ENCODE measurements around the gene UBXN4. TPM values are rescaled to one million over a fixed set of nuclear protein-coding genes. Genes with fewer than 3 reads are reported as not detected.

The UBXN4 gene
- total RNA-seq, 1 donor from 2014 or later: 94.3 TPM

DNA sequence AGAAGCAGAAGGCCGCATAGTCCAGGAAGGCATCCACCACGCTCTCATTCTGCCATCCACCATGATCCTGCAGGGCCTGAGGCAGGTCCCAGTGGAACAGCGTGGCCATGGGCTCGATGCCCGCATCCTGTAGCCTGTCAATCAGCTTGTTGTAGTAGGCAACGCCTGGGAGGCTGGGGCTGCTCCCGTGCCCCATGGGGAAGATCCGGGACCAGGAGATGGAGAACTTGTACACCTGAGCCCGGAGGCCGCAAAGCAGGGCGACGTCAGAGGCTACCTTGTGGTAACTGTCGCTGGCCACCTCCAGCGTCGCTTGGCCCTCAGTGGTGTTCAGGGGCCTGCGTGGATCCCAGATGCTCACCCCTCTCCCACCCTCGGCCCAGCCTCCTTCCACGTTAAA lies 75.8 kb downstream of the UBXN4 start:
- no peak overlapping the region for H3K27ac Mint-ChIP-seq

DNA sequence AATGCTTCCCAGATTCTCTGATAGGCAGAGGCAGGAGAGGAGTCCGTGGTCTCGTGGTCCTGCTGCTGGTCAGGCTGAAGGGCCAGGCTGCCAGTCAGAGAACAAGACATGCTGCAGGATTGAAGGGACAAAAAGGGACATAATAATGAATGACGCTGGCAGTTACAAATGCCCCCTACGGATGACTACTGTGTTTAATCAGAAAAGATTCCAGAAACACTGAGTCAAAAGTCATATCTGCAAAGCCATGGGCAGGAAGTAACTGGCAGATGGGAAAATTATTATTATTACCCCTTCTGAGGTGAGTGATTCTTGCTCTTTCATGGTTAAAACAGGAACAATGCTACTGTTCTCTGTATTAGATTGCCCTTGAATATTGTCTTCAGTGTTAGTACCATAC lies 76.3 kb downstream of the UBXN4 start:
- no peaks in the 10 kb centered on the region for H3K79me2 ChIP-seq (ENCODE audit: low read depth)
- no peaks in the 10 kb centered on the region for H3K9me3 ChIP-seq (ENCODE audit: low read depth)
- Mint-ChIP-seq H3K4me1 (peaks cover 2% of the 10 kb centered on the region), H3K27me3 (ENCODE audit: insufficient read depth, low read depth) (peaks cover 15% of the 10 kb centered on the region), H3K9me3 (no peaks in the 10 kb centered on the region), H3K4me3 (no peak overlapping the region), H3K27ac (peak overlapping the region; percentile 60), H3K36me3 (no peaks in the 10 kb centered on the region)
- no peaks in the 10 kb centered on the region for H3K36me3 ChIP-seq
- no peaks in the 10 kb centered on the region for H3K4me1 ChIP-seq
- H3K9ac ChIP-seq: no peak overlapping the region
- H3K27ac ChIP-seq: no peak overlapping the region
- H2AFZ ChIP-seq (replicated peaks): no peak overlapping the region
- TF ChIP-seq EZH2phosphoT487 (IDR thresholded peaks at IDR 0.05) (no peak), EZH2 (IDR thresholded peaks at IDR 0.05) (no peak)
- TF ChIP-seq, protein P1, sequence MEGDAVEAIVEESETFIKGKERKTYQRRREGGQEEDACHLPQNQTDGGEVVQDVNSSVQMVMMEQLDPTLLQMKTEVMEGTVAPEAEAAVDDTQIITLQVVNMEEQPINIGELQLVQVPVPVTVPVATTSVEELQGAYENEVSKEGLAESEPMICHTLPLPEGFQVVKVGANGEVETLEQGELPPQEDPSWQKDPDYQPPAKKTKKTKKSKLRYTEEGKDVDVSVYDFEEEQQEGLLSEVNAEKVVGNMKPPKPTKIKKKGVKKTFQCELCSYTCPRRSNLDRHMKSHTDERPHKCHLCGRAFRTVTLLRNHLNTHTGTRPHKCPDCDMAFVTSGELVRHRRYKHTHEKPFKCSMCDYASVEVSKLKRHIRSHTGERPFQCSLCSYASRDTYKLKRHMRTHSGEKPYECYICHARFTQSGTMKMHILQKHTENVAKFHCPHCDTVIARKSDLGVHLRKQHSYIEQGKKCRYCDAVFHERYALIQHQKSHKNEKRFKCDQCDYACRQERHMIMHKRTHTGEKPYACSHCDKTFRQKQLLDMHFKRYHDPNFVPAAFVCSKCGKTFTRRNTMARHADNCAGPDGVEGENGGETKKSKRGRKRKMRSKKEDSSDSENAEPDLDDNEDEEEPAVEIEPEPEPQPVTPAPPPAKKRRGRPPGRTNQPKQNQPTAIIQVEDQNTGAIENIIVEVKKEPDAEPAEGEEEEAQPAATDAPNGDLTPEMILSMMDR (IDR thresholded peaks at IDR 0.05): no peak
- no peak overlapping the region for H3K4me2 ChIP-seq
- no peaks in the 10 kb centered on the region for H3F3A ChIP-seq (ENCODE audit: low read depth)
- no peak overlapping the region for H3K4me3 ChIP-seq
- DNase-seq (ENCODE audit: low spot score): no peak
- H4K20me1 ChIP-seq (ENCODE audit: low read depth): no peaks in the 10 kb centered on the region
- H3K27me3 ChIP-seq: no peaks in the 10 kb centered on the region

More for the DNA sequence above, 75.8 kb downstream of the UBXN4 start:
- Histone ChIP-seq H3K79me2 (ENCODE audit: low read depth) (no peaks in the 10 kb centered on the region), H3K27me3 (no peaks in the 10 kb centered on the region), H4K20me1 (ENCODE audit: low read depth) (no peaks in the 10 kb centered on the region), H3K4me1 (no peaks in the 10 kb centered on the region), H3K27ac (no peak overlapping the region), H3K36me3 (no peaks in the 10 kb centered on the region), H3K9me3 (ENCODE audit: low read depth) (no peaks in the 10 kb centered on the region), H2AFZ (replicated peaks) (no peak overlapping the region), H3K9ac (no peak overlapping the region), H3K4me2 (no peak overlapping the region), H3F3A (ENCODE audit: low read depth) (no peaks in the 10 kb centered on the region), H3K4me3 (no peak overlapping the region)
- Mint-ChIP-seq H3K27me3 (ENCODE audit: insufficient read depth, low read depth) (peaks cover 12% of the 10 kb centered on the region), H3K36me3 (no peaks in the 10 kb centered on the region), H3K4me3 (no peak overlapping the region), H3K4me1 (peaks cover 2% of the 10 kb centered on the region), H3K9me3 (no peaks in the 10 kb centered on the region)
- TF ChIP-seq, protein P1 (IDR thresholded peaks at IDR 0.05): no peak
- TF ChIP-seq EZH2phosphoT487 (IDR thresholded peaks at IDR 0.05) (no peak), EZH2 (IDR thresholded peaks at IDR 0.05) (no peak)
- DNase-seq (ENCODE audit: low spot score): no peak

DNA sequence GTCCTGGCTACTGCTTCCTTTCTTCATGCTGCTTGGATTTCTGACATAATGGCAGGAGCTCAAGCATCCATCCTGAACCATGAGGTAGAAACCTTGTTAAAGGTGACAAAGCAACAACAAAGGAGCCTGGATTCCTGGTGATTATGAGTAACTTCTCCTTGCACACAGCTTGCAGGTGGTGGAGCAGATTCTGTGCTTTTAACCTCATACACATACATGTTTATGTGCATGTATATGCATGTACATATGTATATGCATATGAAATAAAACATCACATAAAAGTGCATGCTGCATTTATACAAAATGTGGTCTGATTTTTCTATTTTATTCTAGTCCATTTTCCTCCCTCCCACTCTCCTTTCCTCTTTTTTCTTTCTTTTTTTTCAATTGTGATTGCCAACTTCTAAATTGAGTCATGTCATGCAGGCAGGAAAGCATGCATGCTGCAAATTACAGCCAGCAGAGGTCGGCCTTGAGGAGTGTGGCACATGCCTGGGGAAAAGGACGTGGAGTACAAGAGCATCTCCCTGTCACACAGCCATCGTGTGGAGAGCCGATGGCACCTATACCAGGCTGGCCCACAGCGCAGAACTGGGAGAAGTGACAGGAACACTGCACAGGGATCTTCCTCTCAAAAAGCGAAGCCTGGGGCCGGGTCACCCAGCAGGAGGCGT lies 77.4 kb downstream of the UBXN4 start:
- H3K36me3 ChIP-seq: no peaks in the 10 kb centered on the region
- no peaks in the 10 kb centered on the region for H3K79me2 ChIP-seq (ENCODE audit: low read depth)
- H3K27ac ChIP-seq: no peak overlapping the region
- no peaks in the 10 kb centered on the region for H3K36me3 Mint-ChIP-seq
- no peak overlapping the region for H2AFZ ChIP-seq (replicated peaks)
- peaks cover 13% of the 10 kb centered on the region for H3K27me3 Mint-ChIP-seq (ENCODE audit: insufficient read depth, low read depth)
- peak; percentile 32 for DNase-seq (ENCODE audit: low spot score)
- no peaks in the 10 kb centered on the region for H3F3A ChIP-seq (ENCODE audit: low read depth)
- peaks cover 2% of the 10 kb centered on the region for H3K4me1 Mint-ChIP-seq
- H3K9me3 ChIP-seq (ENCODE audit: low read depth): no peaks in the 10 kb centered on the region
- no peak for TF ChIP-seq EZH2 (IDR thresholded peaks at IDR 0.05)
- TF ChIP-seq, protein P1 (IDR thresholded peaks at IDR 0.05): peak; percentile 44
- no peak for TF ChIP-seq EZH2phosphoT487 (IDR thresholded peaks at IDR 0.05)
- H3K4me2 ChIP-seq: no peak overlapping the region
- no peak overlapping the region for H3K4me3 ChIP-seq
- H3K27me3 ChIP-seq: no peaks in the 10 kb centered on the region
- H3K9me3 Mint-ChIP-seq: no peaks in the 10 kb centered on the region
- no peak overlapping the region for H3K9ac ChIP-seq
- H3K4me3 Mint-ChIP-seq: no peak overlapping the region
- no peaks in the 10 kb centered on the region for H3K4me1 ChIP-seq
- no peaks in the 10 kb centered on the region for H4K20me1 ChIP-seq (ENCODE audit: low read depth)
- H3K27ac Mint-ChIP-seq: no peak overlapping the region
